OCI-LY7 (cell line): ENCODE measurements around the gene PDXP.

ENCODE experiments used
- EZH2phosphoT487 ChIP-seq: fragments of 200-600 bp; sonication (generic); IDR thresholded peaks from 2 replicates; pipeline ENCODE4 v1.6.1; 2018; ENCODE audit warnings: low read depth, borderline replicate concordance, mild to moderate bottlenecking, mixed run types, antibody characterized with exemption, low read length, moderate library complexity, mixed read lengths
- TF ChIP-seq, protein P1 (sequence below): fragments of 200-600 bp; sonication (generic); conservative IDR thresholded peaks from 2 replicates; pipeline ENCODE4 v1.5.1; 2014; ENCODE audit warnings: mild to moderate bottlenecking, antibody characterized with exemption, low read length, moderate library complexity, mixed read lengths

DNA sequence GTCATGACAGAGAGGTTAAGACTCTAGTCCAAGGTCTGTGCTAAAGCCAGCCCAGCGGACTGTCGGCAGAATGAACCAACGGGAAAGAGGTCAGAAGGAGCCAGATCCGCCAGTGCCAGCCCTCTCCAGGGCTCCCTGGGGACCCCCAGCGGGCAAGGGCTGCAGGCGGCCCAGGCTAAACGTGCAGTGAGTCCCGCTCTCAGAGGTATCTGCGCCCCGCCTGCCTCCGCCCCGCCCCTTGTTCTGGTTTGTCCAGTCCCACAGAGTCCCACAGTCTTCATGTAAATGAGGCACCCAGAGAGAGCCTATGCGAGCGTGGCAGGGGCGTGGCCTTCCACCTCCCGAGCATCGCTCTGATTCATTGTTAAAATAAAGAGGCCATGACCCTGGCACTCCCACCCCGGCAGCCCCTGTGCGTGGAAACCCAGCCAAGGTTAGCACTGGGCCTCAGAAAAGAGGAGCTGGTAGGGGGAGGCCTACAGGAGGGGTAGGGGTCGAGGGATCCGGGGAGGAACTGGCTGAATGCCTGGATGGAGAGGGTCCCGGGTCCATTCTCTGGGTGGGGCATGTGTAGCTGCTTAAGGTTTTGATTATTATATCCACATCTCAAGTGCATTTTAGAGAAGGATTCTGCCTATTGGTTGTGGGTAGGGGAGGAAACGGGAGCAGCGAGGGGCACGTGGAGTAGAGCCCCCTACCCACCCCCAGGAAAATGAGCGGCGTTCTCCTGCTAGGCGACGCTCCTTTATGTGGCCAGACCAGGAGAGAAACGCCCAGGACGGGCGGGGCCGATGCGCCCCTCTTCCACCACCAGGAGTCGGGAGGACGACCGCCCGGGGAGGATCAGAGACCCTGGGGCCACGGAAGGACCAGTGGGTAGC is 38.4 kb downstream of the PDXP start, which contains the start of gene TRIOBP:
- TF ChIP-seq, protein P1, sequence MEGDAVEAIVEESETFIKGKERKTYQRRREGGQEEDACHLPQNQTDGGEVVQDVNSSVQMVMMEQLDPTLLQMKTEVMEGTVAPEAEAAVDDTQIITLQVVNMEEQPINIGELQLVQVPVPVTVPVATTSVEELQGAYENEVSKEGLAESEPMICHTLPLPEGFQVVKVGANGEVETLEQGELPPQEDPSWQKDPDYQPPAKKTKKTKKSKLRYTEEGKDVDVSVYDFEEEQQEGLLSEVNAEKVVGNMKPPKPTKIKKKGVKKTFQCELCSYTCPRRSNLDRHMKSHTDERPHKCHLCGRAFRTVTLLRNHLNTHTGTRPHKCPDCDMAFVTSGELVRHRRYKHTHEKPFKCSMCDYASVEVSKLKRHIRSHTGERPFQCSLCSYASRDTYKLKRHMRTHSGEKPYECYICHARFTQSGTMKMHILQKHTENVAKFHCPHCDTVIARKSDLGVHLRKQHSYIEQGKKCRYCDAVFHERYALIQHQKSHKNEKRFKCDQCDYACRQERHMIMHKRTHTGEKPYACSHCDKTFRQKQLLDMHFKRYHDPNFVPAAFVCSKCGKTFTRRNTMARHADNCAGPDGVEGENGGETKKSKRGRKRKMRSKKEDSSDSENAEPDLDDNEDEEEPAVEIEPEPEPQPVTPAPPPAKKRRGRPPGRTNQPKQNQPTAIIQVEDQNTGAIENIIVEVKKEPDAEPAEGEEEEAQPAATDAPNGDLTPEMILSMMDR: peak; percentile 66
- TF ChIP-seq EZH2phosphoT487: no peak
